GM10248 (cell line): Measurements from ENCODE around the gene SHROOM3.

Experiments
- CTCF ChIA-PET: fragments of 300-600 bp; sonication (Branson Sonifier 250); formaldehyde crosslinking; extraction: SDS; loops from one replicate; lab custom pipeline; 2021; ENCODE audit warnings: antibody characterized with exemption; lab: Yijun Ruan, JAX
- POLR2A ChIA-PET: fragments of 350-650 bp; sonication (Branson Sonifier 250); formaldehyde crosslinking; extraction: SDS; loops from one replicate; lab custom pipeline; 2020; ENCODE audit warnings: antibody characterized with exemption; lab: Yijun Ruan, JAX
- DNase-seq: peaks from one replicate; pipeline ENCODE4 v3.0.0; 2012; ENCODE audit errors: extremely low spot score
- TF ChIP-seq, protein P1 (sequence below): IDR thresholded peaks from 2 replicates; pipeline ENCODE4 v1.5.1; 2012; ENCODE audit warnings: mild to moderate bottlenecking, low read depth; ENCODE audit errors: extremely low read depth, missing control alignments, control extremely low read depth

The SHROOM3 gene

DNA sequence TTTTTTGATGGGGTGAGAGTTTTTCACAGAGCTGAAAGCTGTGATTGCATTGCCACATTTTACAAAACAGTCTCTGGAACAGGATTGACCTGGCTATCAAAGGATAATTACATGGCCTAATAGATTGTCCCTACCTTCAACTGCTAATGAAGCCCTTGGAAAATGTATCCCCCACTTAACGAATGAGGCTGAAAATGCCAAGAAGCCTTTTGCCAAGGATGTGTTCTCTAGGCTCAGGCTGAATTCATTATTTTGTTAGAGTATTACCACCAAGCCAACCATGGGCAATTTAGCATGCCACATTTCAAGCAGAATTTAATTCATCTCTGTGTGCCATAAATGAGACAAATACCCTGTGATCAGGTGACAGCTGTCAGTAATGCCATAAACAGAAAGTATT is 35.5 kb downstream of the SHROOM3 start:
- TF ChIP-seq, protein P1, sequence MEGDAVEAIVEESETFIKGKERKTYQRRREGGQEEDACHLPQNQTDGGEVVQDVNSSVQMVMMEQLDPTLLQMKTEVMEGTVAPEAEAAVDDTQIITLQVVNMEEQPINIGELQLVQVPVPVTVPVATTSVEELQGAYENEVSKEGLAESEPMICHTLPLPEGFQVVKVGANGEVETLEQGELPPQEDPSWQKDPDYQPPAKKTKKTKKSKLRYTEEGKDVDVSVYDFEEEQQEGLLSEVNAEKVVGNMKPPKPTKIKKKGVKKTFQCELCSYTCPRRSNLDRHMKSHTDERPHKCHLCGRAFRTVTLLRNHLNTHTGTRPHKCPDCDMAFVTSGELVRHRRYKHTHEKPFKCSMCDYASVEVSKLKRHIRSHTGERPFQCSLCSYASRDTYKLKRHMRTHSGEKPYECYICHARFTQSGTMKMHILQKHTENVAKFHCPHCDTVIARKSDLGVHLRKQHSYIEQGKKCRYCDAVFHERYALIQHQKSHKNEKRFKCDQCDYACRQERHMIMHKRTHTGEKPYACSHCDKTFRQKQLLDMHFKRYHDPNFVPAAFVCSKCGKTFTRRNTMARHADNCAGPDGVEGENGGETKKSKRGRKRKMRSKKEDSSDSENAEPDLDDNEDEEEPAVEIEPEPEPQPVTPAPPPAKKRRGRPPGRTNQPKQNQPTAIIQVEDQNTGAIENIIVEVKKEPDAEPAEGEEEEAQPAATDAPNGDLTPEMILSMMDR = no peak
- no peak for DNase-seq
- ChIA-PET CTCF (interaction anchor here (0.9 to 2.1 kb wide), 7 partner anchors 8 to 1131 kb away, joined by 3 to 9 read pairs (median 4); no protein-coding TSS in a partner anchor), POLR2A (no interaction called here)

DNA sequence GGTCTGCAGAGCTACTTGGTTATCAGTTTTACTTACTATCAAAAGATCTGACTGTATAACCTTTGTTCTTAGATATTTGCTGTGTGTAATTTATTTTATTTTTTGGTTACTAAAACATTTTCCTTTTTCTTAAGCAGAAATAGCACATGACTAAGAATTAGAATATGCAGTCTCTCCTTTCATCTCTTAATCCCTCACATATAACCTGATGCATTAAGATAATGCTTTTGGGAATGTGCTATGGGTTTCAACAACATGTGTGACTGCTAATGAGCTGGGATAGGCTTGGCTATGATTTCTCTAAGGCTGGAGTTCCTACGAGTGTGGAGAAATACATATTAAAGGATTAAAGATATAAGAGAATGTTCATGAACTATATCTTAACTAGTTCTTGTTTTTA is 41.5 kb downstream of the SHROOM3 start:
- CTCF ChIA-PET = interaction anchor here (1.0 kb wide), 1 partner anchor 28 kb away, joined by 3 read pairs; no protein-coding TSS in a partner anchor
- TF ChIP-seq, protein P1 = no peak
- POLR2A ChIA-PET = no interaction called here

DNA sequence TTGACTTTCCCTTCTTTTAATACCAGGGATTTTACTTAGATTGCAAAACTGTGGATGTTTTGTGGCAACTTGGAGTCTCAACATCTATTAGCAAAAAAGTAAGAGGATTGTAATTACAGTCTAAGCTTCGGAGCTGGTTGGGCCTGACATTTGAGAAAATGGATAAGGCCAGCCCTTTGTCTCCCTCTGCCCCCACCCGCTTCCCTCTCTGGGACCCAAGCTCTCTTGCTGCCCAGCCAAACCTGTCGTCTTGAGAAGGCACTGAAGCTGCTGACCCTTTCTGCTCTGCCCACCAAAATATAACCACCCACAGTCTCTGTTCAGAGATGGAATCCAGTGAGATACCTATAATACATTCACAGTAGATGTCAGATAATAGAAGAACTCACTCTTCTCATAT is 49.6 kb downstream of the SHROOM3 start:
- DNase-seq = no peak
- ChIA-PET CTCF (interaction anchor here (1.1 to 3.0 kb wide), 3 partner anchors 9 to 38 kb away, joined by 3 to 17 read pairs (median 3); no protein-coding TSS in a partner anchor), POLR2A (no interaction called here)
- TF ChIP-seq, protein P1 = no peak

More for the DNA sequence above, 41.5 kb downstream of the SHROOM3 start:
- DNase-seq = no peak

DNA sequence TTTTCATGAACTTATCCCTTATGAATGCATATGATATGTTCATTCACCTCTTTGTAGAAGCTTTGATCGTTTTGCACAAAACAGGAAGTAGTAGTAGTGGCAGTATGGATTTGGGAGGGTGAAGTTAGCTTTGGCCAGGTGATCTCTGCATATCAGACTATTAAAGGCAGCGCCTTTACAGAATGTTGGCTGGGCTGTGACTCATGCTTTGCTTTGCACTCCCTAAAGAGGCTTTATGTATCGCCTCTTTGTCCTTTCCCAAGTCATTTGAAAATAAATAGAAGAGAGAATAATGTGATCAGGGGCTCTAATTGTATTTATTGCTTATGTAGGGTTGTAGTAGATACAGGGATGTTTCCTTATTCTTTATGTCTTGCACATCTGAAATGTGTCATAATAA is 50.4 kb downstream of the SHROOM3 start:
- ChIA-PET POLR2A (no interaction called here), CTCF (interaction anchor here (1.1 to 3.0 kb wide), 3 partner anchors 8 to 39 kb away, joined by 3 to 17 read pairs (median 3); no protein-coding TSS in a partner anchor)
- no peak for DNase-seq
- TF ChIP-seq, protein P1 = no peak

DNA sequence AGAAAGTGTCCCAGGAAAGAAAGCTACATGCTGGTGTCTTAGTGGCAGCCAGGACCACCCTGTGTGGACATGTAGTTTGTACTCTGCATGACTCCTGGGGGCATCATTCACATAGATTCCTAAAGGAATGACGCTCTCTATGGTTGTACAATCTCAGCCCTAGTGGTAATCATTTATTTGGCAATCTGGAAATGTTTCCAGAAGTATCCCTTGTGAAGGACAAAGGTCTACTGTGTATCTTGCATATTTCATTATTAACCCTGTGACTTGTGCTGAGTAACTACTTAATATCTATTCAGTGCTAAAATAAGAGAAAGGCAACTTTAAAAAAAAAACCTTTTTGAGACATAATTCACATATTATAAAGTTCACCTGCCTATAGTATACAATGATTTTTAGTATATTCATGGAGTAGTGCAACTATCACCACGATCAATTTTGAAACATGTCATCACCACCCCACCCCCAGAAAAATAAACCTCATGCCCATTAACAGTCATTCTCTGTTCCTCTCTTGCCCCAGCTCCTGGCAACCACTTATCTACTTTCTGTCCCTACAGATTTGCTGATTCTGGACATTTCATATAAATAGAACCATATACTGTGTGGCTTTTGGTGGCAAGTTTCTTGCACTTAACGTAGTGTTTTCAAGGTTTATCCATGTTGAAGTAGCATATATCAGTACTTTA is 51.7 kb downstream of the SHROOM3 start:
- ChIA-PET CTCF (interaction anchor here (1.0 to 3.0 kb wide), 2 partner anchors 14 to 18 kb away, joined by 4 to 17 read pairs; no protein-coding TSS in a partner anchor), POLR2A (no interaction called here)
- DNase-seq = no peak
- TF ChIP-seq, protein P1 = no peak

DNA sequence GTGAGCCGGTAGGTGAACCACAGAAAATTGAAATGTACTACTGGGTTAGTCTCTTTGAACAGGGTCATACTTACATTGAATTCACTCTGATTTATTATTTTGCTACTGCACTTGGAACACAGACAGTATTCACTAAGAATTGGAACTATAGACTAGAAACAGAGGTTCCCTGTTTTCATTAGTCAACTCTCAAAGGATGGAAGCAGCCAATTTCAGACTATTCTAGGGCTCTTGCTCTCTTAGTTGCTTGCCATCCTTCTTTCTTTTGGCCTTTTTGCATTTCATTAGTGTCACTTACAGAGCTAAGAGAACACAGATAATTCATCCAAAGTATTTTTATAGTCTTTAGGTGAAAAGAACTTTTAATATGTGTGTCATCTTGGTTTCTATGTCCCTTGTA is 52.6 kb downstream of the SHROOM3 start:
- TF ChIP-seq, protein P1 = no peak
- ChIA-PET POLR2A (no interaction called here), CTCF (interaction anchor here (1.0 to 1.6 kb wide), 2 partner anchors 17 to 18 kb away, joined by 3 to 7 read pairs; no protein-coding TSS in a partner anchor)
- no peak for DNase-seq
